ENCODE data around the gene NECTIN1.

- TF ChIP-seq CTCF (conservative IDR thresholded peaks at IDR 0.05; ENCODE audit: low read length) (no peak), EZH2phosphoT487 (IDR thresholded peaks at IDR 0.05; ENCODE audit: borderline replicate concordance, low read depth, low read length) (no peak)
Measured at GRCh38 chr11:119615882-119616196, 113.2 kb downstream of the NECTIN1 start.

Data from OCI-LY7 (cell line).